Measurements from ENCODE around the gene PKD2L1. TPM values are rescaled to one million over a fixed set of nuclear protein-coding genes. Genes with fewer than 3 reads are reported as not detected.

PKD2L1 gene
- total RNA-seq, 1 donor from 2014 or later, result not detected

DNA sequence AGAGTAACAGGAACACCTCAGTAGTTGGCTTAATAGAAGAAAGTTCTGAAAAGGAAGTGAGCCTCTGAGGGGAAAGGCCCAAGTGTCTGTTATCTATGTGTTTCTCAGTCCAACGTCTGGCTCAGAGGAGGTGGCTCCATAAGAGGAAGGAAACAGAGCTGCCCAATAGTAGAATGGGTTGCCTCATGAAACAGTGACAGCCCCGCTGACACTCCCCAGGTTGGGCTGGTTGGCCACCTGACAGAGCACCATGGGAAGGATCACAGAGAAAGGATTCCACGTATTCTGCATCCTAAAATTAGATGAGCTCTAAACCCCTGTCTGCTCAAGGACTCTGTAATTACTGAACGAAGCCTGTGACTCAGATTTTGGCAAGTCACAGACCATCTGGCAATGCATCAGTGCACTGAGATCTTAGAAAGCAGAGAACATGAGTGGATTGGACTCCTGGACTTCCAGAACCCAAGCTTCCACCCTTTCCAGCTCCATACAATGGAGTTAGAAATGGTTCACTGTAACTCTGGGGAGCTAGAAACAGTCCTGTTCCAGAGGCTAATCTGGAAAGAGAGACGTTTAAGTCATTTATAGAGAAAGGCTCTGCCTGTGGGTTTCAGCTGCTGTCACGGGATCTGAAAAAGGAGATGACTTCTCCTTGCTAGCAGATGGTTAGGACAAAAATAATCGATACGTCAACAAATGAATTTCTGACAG lies 2.9 kb downstream of the PKD2L1 start:
- TF ChIP-seq, protein P1, sequence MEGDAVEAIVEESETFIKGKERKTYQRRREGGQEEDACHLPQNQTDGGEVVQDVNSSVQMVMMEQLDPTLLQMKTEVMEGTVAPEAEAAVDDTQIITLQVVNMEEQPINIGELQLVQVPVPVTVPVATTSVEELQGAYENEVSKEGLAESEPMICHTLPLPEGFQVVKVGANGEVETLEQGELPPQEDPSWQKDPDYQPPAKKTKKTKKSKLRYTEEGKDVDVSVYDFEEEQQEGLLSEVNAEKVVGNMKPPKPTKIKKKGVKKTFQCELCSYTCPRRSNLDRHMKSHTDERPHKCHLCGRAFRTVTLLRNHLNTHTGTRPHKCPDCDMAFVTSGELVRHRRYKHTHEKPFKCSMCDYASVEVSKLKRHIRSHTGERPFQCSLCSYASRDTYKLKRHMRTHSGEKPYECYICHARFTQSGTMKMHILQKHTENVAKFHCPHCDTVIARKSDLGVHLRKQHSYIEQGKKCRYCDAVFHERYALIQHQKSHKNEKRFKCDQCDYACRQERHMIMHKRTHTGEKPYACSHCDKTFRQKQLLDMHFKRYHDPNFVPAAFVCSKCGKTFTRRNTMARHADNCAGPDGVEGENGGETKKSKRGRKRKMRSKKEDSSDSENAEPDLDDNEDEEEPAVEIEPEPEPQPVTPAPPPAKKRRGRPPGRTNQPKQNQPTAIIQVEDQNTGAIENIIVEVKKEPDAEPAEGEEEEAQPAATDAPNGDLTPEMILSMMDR (IDR thresholded peaks at IDR 0.05; ENCODE audit: unreplicated experiment), result no peak
- Mint-ChIP-seq H3K4me3 (ENCODE audit: low read depth) (no peak overlapping the region), H3K27me3 (peaks cover 66% of the 10 kb centered on the region), H3K27ac (no peak overlapping the region), H3K36me3 (ENCODE audit: insufficient read depth) (no peaks in the 10 kb centered on the region), H3K9me3 (ENCODE audit: low read depth) (no peaks in the 10 kb centered on the region), H3K4me1 (ENCODE audit: low read depth) (no peaks in the 10 kb centered on the region)
- no peak for DNase-seq (ENCODE audit: low spot score, unreplicated experiment)

DNA sequence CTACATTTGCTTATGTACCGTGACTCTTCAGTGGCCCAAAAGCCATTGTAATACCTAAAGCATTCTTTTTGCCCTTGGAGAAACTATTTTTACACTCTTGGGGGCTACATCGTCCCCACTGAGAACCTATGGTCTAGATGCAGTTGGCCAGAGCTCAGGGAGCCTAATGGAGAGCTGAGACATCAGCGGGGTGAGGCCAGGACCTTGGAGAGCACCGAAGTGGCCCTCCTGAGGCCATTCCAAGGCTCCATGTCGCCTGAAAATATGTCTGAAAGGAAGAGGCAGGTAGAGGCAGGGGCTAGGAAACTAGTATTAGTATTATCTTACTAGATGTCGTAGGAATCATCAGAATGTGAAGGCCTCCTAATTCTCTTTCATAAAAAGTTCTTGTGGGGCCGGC lies 4.9 kb downstream of the PKD2L1 start:
- no peak overlapping the region for H3K27ac Mint-ChIP-seq
- H3K27me3 Mint-ChIP-seq, result peaks cover 50% of the 10 kb centered on the region
- TF ChIP-seq, protein P1 (IDR thresholded peaks at IDR 0.05; ENCODE audit: unreplicated experiment), result no peak
- no peaks in the 10 kb centered on the region for H3K36me3 Mint-ChIP-seq (ENCODE audit: insufficient read depth)
- peak; percentile 38 for DNase-seq (ENCODE audit: low spot score, unreplicated experiment)
- no peaks in the 10 kb centered on the region for H3K9me3 Mint-ChIP-seq (ENCODE audit: low read depth)
- no peaks in the 10 kb centered on the region for H3K4me1 Mint-ChIP-seq (ENCODE audit: low read depth)
- no peak overlapping the region for H3K4me3 Mint-ChIP-seq (ENCODE audit: low read depth)

DNA sequence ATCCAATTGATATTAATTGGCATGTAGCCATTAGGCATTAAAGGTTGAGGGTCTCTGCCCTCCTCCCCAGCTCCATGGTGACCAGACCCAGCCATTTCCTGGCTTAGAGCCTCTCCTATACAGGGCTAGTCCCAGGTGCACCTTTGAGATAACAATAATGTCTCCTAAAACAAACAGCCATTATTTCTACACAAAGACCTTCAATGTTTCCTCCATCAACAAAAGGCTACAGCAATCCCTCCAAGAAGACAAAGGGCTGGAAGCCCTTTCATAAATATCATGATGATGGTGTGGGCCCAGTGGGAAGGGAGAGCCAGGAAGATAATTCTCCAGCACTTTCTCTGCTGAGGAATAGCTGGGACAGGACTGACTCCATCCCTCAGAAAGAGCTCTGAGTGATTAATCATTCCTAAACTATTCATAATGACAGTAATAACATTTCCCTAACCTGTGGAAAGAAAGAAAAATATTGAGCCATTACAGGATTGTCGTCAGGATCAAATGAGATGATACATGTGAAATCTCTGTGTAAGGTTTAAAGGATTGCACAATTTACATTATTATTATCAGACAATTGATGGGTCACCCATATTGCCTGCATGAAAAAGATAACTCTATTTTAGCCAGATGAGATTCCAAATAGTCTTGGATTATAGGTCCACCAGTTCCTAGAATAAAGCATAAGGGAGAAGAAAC lies 10.2 kb downstream of the PKD2L1 start:
- Mint-ChIP-seq H3K27ac (no peak overlapping the region), H3K4me1 (ENCODE audit: low read depth) (peaks cover 4% of the 10 kb centered on the region), H3K27me3 (peaks cover 31% of the 10 kb centered on the region), H3K36me3 (ENCODE audit: insufficient read depth) (no peaks in the 10 kb centered on the region), H3K4me3 (ENCODE audit: low read depth) (no peak overlapping the region), H3K9me3 (ENCODE audit: low read depth) (no peaks in the 10 kb centered on the region)
- TF ChIP-seq, protein P1 (IDR thresholded peaks at IDR 0.05; ENCODE audit: unreplicated experiment), result no peak
- DNase-seq (ENCODE audit: low spot score, unreplicated experiment), result no peak

DNA sequence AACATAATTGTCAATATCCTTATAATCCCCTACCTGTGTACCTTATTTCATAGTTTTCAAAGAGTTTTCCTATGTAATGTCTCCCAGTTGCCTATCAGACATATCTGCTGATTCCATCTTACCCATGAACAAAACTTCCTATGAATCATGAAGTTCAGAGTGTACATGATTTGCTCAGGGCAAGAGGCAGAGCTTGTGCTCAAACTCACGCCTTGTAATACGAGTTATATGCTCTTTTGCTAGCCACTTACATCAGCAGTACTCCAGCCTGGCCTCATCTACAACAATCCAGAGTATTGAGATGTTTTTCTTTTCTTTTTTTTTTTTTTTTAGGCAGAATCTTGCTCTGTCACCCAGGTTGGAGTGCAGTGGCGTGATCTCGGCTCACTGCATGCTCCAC lies 11.8 kb downstream of the PKD2L1 start:
- Mint-ChIP-seq H3K4me3 (ENCODE audit: low read depth) (no peak overlapping the region), H3K27ac (no peak overlapping the region), H3K36me3 (ENCODE audit: insufficient read depth) (no peaks in the 10 kb centered on the region), H3K9me3 (ENCODE audit: low read depth) (no peaks in the 10 kb centered on the region), H3K4me1 (ENCODE audit: low read depth) (peaks cover 4% of the 10 kb centered on the region), H3K27me3 (peaks cover 33% of the 10 kb centered on the region)
- TF ChIP-seq, protein P1 (IDR thresholded peaks at IDR 0.05; ENCODE audit: unreplicated experiment), result no peak
- no peak for DNase-seq (ENCODE audit: low spot score, unreplicated experiment)

DNA sequence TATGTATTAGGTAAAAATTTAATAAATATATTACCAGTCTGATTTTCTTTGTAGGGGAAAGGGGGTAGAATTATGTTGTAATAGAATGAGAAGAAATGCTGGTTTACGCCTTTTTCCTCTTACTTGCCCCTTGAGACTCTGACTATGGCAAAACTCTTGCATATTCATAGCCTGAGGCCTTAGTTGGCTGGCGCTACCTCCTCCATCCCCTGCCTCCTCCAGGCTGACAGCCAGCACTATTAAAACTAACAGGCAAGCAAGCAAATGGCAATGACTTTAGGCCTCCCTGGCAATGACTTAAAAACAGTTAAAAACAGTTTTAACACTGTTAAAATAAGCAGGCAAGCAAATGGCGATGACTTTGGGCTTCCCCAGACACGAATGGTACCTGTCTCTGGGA lies 14.4 kb downstream of the PKD2L1 start:
- no peak overlapping the region for H3K4me3 Mint-ChIP-seq (ENCODE audit: low read depth)
- no peak overlapping the region for H3K27ac Mint-ChIP-seq
- no peaks in the 10 kb centered on the region for H3K36me3 Mint-ChIP-seq (ENCODE audit: insufficient read depth)
- H3K27me3 Mint-ChIP-seq, result peaks cover 51% of the 10 kb centered on the region
- no peaks in the 10 kb centered on the region for H3K9me3 Mint-ChIP-seq (ENCODE audit: low read depth)
- DNase-seq (ENCODE audit: low spot score, unreplicated experiment), result no peak
- peaks cover 4% of the 10 kb centered on the region for H3K4me1 Mint-ChIP-seq (ENCODE audit: low read depth)
- TF ChIP-seq, protein P1 (IDR thresholded peaks at IDR 0.05; ENCODE audit: unreplicated experiment), result no peak
